ENCODE results near the gene SLC66A2. TPM values are rescaled to one million over a fixed set of nuclear protein-coding genes. Genes with fewer than 3 reads are reported as not detected.
A peak's percentile ranks its signal among the peaks of the same experiment; 100 is the strongest.

The SLC66A2 gene
- total and polyA plus RNA-seq, 8 donors: 18.1 to 148 (median 24.4) TPM

GRCh38 chr18:79914614-79915160 lies 36.8 kb downstream of the SLC66A2 start:
- DNase-seq: peak in 1 of 2 donors; percentile 16
- Histone ChIP-seq H3K27ac (no peak overlapping the region), H3K27me3 (no peaks in the 10 kb centered on the region), H3K36me3 (peaks cover 18 to 76% (median 70%) of the 10 kb centered on the region in 4 donors), H3K9me3 (no peaks in the 10 kb centered on the region), H3K4me1 (no peaks in the 10 kb centered on the region), H3K4me3 (no peak overlapping the region)
- WGBS, 5 donors: 88 to 93% (median 91%) methylated on average over 20 of the region's 20 CpGs
- intact Hi-C loops (cut with DNase I; ENCODE audit: low total_unique reads): no loop called here
- TF ChIP-seq POLR2A (IDR thresholded peaks at IDR 0.05) (no peak), CTCF (IDR thresholded peaks at IDR 0.05) (no peak), POLR2AphosphoS5 (IDR thresholded peaks at IDR 0.05) (no peak), EP300 (IDR thresholded peaks at IDR 0.05) (no peak)

GRCh38 chr18:79912994-79913831 lies 38.2 kb downstream of the SLC66A2 start:
- Histone ChIP-seq H3K36me3 (peaks cover 9 to 74% (median 63%) of the 10 kb centered on the region in 4 donors), H3K27ac (no peak overlapping the region), H3K27me3 (no peaks in the 10 kb centered on the region), H3K4me3 (no peak overlapping the region), H3K9me3 (no peaks in the 10 kb centered on the region), H3K4me1 (no peaks in the 10 kb centered on the region)
- 91 to 94% (median 91%) methylated on average over 19 to 28 of the region's 28 CpGs for WGBS, 5 donors
- no peak for TF ChIP-seq EP300 (IDR thresholded peaks at IDR 0.05)
- DNase-seq: no peak
- intact Hi-C loops (cut with DNase I; ENCODE audit: low total_unique reads): no loop called here

GRCh38 chr18:79912409-79912991 lies 39.0 kb downstream of the SLC66A2 start:
- no peaks in the 10 kb centered on the region for H3K9me3 ChIP-seq
- H3K4me1 ChIP-seq: no peaks in the 10 kb centered on the region
- no peak overlapping the region for H3K27ac ChIP-seq
- H3K27me3 ChIP-seq: no peaks in the 10 kb centered on the region
- WGBS, 5 donors: 88 to 92% (median 91%) methylated on average over 16 to 20 of the region's 20 CpGs
- DNase-seq: peak in 1 of 2 donors; percentile 48
- H3K36me3 ChIP-seq: peaks cover 8 to 69% (median 59%) of the 10 kb centered on the region in 4 donors
- H3K4me3 ChIP-seq: no peak overlapping the region
- TF ChIP-seq EP300 (IDR thresholded peaks at IDR 0.05) (no peak), CTCF (IDR thresholded peaks at IDR 0.05) (no peak), POLR2A (IDR thresholded peaks at IDR 0.05) (no peak), POLR2AphosphoS5 (IDR thresholded peaks at IDR 0.05) (no peak)
- intact Hi-C loops (cut with DNase I; ENCODE audit: low total_unique reads): no loop called here

GRCh38 chr18:79911344-79912270 lies 39.8 kb downstream of the SLC66A2 start:
- no peaks in the 10 kb centered on the region for H3K4me1 ChIP-seq
- intact Hi-C loops (cut with DNase I; ENCODE audit: low total_unique reads): no loop called here
- no peak for TF ChIP-seq CTCF (IDR thresholded peaks at IDR 0.05)
- H3K27ac ChIP-seq: no peak overlapping the region
- H3K36me3 ChIP-seq: peaks cover 8 to 60% (median 51%) of the 10 kb centered on the region in 4 donors
- DNase-seq: peak in 1 of 2 donors; percentile 7
- no peaks in the 10 kb centered on the region for H3K9me3 ChIP-seq
- no peak overlapping the region for H3K4me3 ChIP-seq
- H3K27me3 ChIP-seq: no peaks in the 10 kb centered on the region
- 79 to 88% (median 86%) methylated on average over 21 to 29 of the region's 29 CpGs for WGBS, 5 donors

All from stomach (tissue), 9 donors.